Muscle of leg (tissue), 11 donors: ENCODE data around the gene PLEKHA6. TPM values are rescaled to one million over a fixed set of nuclear protein-coding genes. Genes with fewer than 3 reads are reported as not detected.
"Not testable (repeated sequence)": the region's sequence is repeated elsewhere in the genome, so short reads cannot be mapped to it uniquely, and the experiment has no call there.

ENCODE experiments used
- DNase-seq: peaks from one replicate; pipeline ENCODE4 v3.0.0; 2013
- H3K27ac ChIP-seq: one replicate; pipeline ENCODE4 v1.5.1; 2013; ENCODE audit warnings: mild to moderate bottlenecking, low read length, control low read depth
- H3K27me3 ChIP-seq: one replicate; pipeline ENCODE4 v1.6.1; 2013; ENCODE audit warnings: low read length; ENCODE audit not compliant: control insufficient read depth, insufficient read depth
- H3K36me3 ChIP-seq: one replicate; pipeline ENCODE4 v1.6.1; 2013; ENCODE audit warnings: low read length; ENCODE audit not compliant: control insufficient read depth, insufficient read depth
- H3K4me1 ChIP-seq: one replicate; pipeline ENCODE4 v1.6.1; 2013; ENCODE audit warnings: low read length; ENCODE audit not compliant: control insufficient read depth, insufficient read depth
- H3K4me3 ChIP-seq: one replicate; pipeline ENCODE4 v1.5.1; 2013; ENCODE audit warnings: low read length, control low read depth
- H3K9me3 ChIP-seq: replicated peaks from 2 replicates; pipeline ENCODE4 v1.6.1; 2013; ENCODE audit warnings: low read depth, low read length; ENCODE audit not compliant: control insufficient read depth
- WGBS: methylation state at CpG from one replicate; pipeline ENCODE4 v1.1.5; 2013; ENCODE audit warnings: missing lambda C conversion rate; ENCODE audit not compliant: insufficient coverage; 5-methylcytosine and 5-hydroxymethylcytosine counted together
- polyA plus RNA-seq, 8 donors: library from polyadenylated mRNA; unstranded; fragments of 120-200 nt; gene quantifications; one replicate each; pipeline versions ENCODE4 v1.2.1 to v1.2.3, GENCODE V29; 2013; ENCODE audit warnings: inconsistent platforms in 1 of 8, low replicate concordance in 1 of 8; ENCODE audit not compliant: insufficient read length in 8 of 8, insufficient read depth in 1 of 8
- total RNA-seq: library from RNA; stranded (reverse); fragments of 120-200 nt; gene quantifications from one replicate; pipeline ENCODE4 v1.2.4, GENCODE V29; 2013

The PLEKHA6 gene
- total and polyA plus RNA-seq, 9 donors: 2.2 to 10.0 (median 4.8) TPM

GRCh38 chr1:204337036-204337429 lies 22.7 kb downstream of the PLEKHA6 start:
- peaks cover 46% of the 10 kb centered on the region for H3K4me1 ChIP-seq
- DNase-seq: peak; percentile 48
- no peak overlapping the region for H3K4me3 ChIP-seq
- no CpG with 5 or more reads among the region's 3 CpGs for WGBS
- H3K27me3 ChIP-seq: no peaks in the 10 kb centered on the region
- no peaks in the 10 kb centered on the region for H3K36me3 ChIP-seq
- H3K9me3 ChIP-seq: no peaks in the 10 kb centered on the region
- no peak overlapping the region for H3K27ac ChIP-seq

GRCh38 chr1:204336421-204337035 lies 23.2 kb downstream of the PLEKHA6 start:
- DNase-seq: no peak
- whole genome bisulfite sequencing: no CpG with 5 or more reads among the region's 3 CpGs
- Histone ChIP-seq H3K4me1 (peaks cover 50% of the 10 kb centered on the region), H3K4me3 (no peak overlapping the region), H3K27ac (no peak overlapping the region), H3K36me3 (no peaks in the 10 kb centered on the region), H3K9me3 (no peaks in the 10 kb centered on the region), H3K27me3 (no peaks in the 10 kb centered on the region)

- H3K27me3 ChIP-seq: no peaks in the 10 kb centered on the region
- DNase-seq: no peak
- no CpG with 5 or more reads among the region's 1 CpG for WGBS
- peaks cover 49% of the 10 kb centered on the region for H3K4me1 ChIP-seq
- H3K4me3 ChIP-seq: no peak overlapping the region
- H3K36me3 ChIP-seq: no peaks in the 10 kb centered on the region
- H3K9me3 ChIP-seq: no peaks in the 10 kb centered on the region
- H3K27ac ChIP-seq: peak overlapping the region; percentile 30
Observed at GRCh38 chr1:204335533-204335932, 24.2 kb downstream of the PLEKHA6 start.

GRCh38 chr1:204335085-204335484 lies 24.6 kb downstream of the PLEKHA6 start:
- H3K27me3 ChIP-seq: no peaks in the 10 kb centered on the region
- peak overlapping the region; percentile 30 for H3K27ac ChIP-seq
- peaks cover 44% of the 10 kb centered on the region for H3K4me1 ChIP-seq
- DNase-seq: no peak
- no peaks in the 10 kb centered on the region for H3K36me3 ChIP-seq
- no peak overlapping the region for H3K4me3 ChIP-seq
- no peaks in the 10 kb centered on the region for H3K9me3 ChIP-seq
- no CpG with 5 or more reads among the region's 1 CpG for WGBS

GRCh38 chr1:204334455-204334854 lies 25.3 kb downstream of the PLEKHA6 start:
- WGBS: 100% methylated on average over 1 of the region's 7 CpGs
- H3K4me1 ChIP-seq: peaks cover 44% of the 10 kb centered on the region
- H3K27ac ChIP-seq: no peak overlapping the region
- H3K4me3 ChIP-seq: no peak overlapping the region
- no peak for DNase-seq
- peaks cover 2% of the 10 kb centered on the region for H3K9me3 ChIP-seq
- H3K27me3 ChIP-seq: no peaks in the 10 kb centered on the region
- no peaks in the 10 kb centered on the region for H3K36me3 ChIP-seq

- Histone ChIP-seq H3K4me1 (peaks cover 36% of the 10 kb centered on the region), H3K9me3 (peaks cover 3% of the 10 kb centered on the region), H3K27me3 (no peaks in the 10 kb centered on the region), H3K4me3 (no peak overlapping the region), H3K27ac (no peak overlapping the region), H3K36me3 (no peaks in the 10 kb centered on the region)
- WGBS: no CpG with 5 or more reads among the region's 2 CpGs
- no peak for DNase-seq
Observed at GRCh38 chr1:204333427-204333826, 26.3 kb downstream of the PLEKHA6 start.

- Histone ChIP-seq H3K4me3 (no peak overlapping the region), H3K9me3 (peaks cover 3% of the 10 kb centered on the region), H3K4me1 (peaks cover 38% of the 10 kb centered on the region), H3K36me3 (no peaks in the 10 kb centered on the region), H3K27ac (no peak overlapping the region), H3K27me3 (no peaks in the 10 kb centered on the region)
- DNase-seq: no peak
- 89% methylated on average over 8 of the region's 13 CpGs for WGBS
Observed at GRCh38 chr1:204331847-204332487, 27.8 kb downstream of the PLEKHA6 start.

- no peak overlapping the region for H3K27ac ChIP-seq
- no peak for DNase-seq
- H3K9me3 ChIP-seq: peaks cover 3% of the 10 kb centered on the region
- 90% methylated on average over 1 of the region's 3 CpGs for WGBS
- H3K4me3 ChIP-seq: no peak overlapping the region
- H3K36me3 ChIP-seq: no peaks in the 10 kb centered on the region
- peaks cover 33% of the 10 kb centered on the region for H3K4me1 ChIP-seq
- H3K27me3 ChIP-seq: no peaks in the 10 kb centered on the region
Observed at GRCh38 chr1:204331275-204331674, 28.5 kb downstream of the PLEKHA6 start.

- WGBS: no CpG with 5 or more reads among the region's 3 CpGs
- H3K36me3 ChIP-seq, H3K27me3 ChIP-seq, DNase-seq, H3K4me3 ChIP-seq, H3K27ac ChIP-seq, H3K9me3 ChIP-seq: not testable (repeated sequence)
- peaks cover 13% of the 10 kb centered on the region for H3K4me1 ChIP-seq
Observed at GRCh38 chr1:204327870-204328269, 31.9 kb downstream of the PLEKHA6 start.

GRCh38 chr1:204327359-204327758 lies 32.4 kb downstream of the PLEKHA6 start:
- Histone ChIP-seq H3K4me1 (peaks cover 8% of the 10 kb centered on the region), H3K9me3 (peaks cover 3% of the 10 kb centered on the region), H3K36me3 (no peaks in the 10 kb centered on the region), H3K27ac (no peak overlapping the region), H3K4me3 (no peak overlapping the region), H3K27me3 (no peaks in the 10 kb centered on the region)
- WGBS: 72% methylated on average over 9 of the region's 10 CpGs
- DNase-seq: no peak
